ENCODE measurements around the gene HTR4.
A peak's percentile ranks its signal among the peaks of the same experiment; 100 is the strongest.
"Not testable (repeated sequence)": the region's sequence is repeated elsewhere in the genome, so short reads cannot be mapped to it uniquely, and the experiment has no call there.

HTR4 gene, protein sequence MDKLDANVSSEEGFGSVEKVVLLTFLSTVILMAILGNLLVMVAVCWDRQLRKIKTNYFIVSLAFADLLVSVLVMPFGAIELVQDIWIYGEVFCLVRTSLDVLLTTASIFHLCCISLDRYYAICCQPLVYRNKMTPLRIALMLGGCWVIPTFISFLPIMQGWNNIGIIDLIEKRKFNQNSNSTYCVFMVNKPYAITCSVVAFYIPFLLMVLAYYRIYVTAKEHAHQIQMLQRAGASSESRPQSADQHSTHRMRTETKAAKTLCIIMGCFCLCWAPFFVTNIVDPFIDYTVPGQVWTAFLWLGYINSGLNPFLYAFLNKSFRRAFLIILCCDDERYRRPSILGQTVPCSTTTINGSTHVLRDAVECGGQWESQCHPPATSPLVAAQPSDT
- long read RNA-seq, donor 1, result 0 reads
- long read RNA-seq, donor 2, result 0 reads
- long read RNA-seq, donor 3, result 0 reads
- long read RNA-seq, donor 4, result 0 reads
- long read RNA-seq, donor 5, result 0 reads
- long read RNA-seq, donor 6, result 0 reads
- long read RNA-seq, donor 7, result 0 reads
- long read RNA-seq, donor 8, result 0 reads

DNA sequence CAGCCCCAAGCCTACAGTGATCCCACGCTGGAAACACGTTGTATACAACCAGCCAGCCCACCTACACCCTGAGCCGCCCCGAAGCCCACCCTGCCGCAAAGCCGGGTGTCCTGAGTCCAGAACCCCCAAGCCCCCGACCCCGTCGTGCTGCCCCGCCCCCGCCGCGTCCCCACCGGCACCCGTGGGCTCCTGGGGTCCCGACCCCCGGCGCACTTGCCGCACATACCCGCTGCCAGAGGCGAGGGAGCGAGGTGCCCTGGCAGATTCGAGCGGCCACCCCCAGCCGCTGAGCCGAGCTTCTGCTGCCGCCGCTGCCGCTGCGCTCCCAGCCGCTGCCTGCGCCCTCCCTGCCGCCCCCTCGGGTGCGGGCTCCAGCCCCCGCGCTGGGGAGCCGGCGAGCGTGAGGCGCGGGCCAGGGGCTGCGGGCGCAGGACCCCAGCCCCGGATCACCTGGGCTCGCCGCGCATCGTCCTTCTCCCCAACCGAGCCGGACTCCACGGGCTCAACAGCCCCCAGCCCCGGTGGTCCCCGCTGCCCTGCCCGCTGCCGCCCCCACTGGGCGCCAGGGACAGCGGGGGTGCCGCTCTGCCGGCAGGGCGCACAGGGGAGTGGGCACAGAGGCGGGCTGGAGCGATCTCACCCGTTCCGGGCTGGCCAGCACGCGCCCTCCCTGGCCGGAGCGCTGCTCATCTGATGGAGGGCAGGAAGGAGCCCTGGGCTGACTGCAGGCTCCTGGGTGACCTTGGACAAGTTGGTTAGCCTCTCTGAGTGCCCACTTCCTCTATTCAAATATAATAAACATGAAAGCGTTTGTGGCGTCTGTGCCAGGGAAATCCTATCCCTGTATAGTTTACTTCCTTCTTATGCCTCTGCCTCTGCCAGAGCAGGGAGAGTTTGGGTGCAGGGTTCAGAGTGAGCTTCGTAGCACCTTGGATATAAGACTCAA is at the start of gene HTR4:
Gene HTR4 (minus strand): TSS at position 692 of the 946 bp plus-strand sequence. CDS start 17,513 bp downstream, outside the sequence.
- DNase-seq, result peak; percentile 13

GRCh38 chr5:148702019-148702596 is 47.8 kb upstream of the HTR4 start:
- DNase-seq, result no peak

DNA sequence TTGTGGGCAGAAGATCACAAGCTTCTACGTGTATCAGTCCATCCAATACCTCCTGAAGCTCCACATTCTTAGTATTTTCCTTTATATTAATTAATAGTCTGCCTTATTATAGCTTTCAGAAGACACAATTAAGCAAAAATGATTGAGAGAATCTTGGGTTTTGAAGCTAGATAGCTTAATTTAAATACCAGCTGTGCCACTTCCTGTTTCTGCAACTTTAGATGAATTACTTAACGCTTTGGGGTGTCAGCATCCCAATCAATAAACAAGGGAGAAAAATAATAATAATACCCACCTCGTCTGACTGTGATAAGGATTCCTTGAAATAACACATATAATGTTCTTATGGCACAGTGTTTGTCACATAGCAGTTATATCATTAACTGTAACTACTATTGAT is 44.7 kb upstream of the HTR4 start:
- no peak for DNase-seq

DNA sequence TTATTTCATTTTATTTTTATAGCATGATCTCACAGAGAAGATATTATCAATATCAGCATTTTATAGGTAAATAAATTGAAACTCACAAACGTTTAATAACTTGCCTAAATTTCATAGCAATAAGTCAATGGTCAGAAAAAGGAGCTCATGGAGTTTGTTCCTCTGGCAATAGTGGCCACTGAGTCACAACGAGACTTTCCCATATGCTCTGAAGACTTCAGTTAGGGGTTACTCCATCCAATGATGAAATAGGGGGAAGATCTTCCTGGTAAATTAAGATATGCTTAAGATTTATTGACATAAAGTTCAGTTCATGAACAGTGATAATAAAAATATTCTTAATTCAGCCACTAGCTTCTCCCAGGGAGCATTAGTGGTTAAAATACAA is 43.5 kb upstream of the HTR4 start:
- DNase-seq, result no peak

DNA sequence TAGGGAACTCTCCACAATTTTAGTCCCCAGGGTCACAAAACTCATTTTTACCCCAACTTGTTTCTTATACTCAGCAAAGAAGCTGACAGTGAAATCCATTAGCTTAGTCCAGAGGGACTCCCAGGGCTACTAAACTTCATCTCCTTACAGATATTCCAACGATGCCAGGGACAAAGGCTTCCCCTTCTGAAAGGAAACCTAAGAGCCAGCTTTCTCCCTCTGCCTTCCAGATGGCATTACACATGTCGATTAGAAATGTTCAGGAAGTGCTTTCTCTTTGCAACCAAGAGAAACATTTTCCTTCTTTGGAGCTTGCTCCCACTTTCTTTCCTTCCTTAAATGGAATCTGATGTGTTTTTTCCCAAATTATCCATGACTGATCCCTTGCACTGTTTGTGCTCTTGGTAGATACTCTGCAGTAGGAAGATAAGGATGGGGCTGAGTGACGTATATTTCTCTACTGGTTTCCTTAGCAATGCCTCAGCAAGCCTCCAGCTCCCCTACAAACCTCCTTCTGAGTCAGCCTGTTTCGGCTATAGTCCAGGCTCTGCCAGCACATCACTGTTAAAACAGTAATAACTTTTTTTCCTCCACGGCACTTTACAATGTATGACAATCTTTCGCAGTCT is 43.0 kb upstream of the HTR4 start:
- DNase-seq, result no peak

GRCh38 chr5:148696187-148697036 is 42.1 kb upstream of the HTR4 start:
- no peak for DNase-seq

- no peak for DNase-seq
Observed at GRCh38 chr5:148690945-148691344, 36.6 kb upstream of the HTR4 start.

DNA sequence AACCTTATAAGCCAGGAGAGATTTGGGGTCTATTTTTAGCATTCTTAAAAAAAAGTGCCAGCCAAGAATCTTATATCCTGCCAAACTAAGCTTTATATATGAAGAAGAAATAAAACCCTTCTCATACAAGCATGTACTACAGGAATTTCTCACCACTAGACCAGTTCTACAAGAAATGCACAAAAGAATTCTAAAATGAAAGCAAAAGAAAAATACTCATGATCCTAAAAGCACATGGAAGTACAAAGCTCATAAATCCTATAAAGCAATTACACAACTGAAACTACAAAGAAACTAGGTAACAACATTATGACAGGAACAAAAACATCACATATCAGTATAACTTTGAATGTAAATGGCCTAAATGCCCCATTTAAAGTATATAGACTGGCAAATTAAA is 34.5 kb upstream of the HTR4 start:
- no peak for DNase-seq

- DNase-seq, result no peak
Observed at GRCh38 chr5:148687871-148688270, 33.5 kb upstream of the HTR4 start.

DNA sequence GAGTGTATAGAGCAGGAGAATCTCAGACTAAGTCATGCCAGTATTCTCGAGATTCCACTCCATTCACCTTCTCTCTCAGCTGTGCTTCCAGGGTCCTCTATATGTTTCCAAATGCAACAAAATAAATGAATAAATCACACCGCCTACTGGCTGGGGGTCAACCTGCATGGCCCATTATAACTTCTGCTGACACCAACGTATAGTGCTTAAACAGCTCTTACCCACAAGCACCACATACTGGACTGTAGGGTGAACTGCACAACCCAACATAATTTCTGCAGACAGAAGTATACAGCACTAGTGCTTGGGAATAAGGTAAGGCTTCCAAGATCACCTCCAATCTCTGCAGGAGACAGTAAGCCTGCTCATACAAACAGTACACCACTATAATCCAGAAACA is 33.1 kb upstream of the HTR4 start:
- DNase-seq, result no peak

GRCh38 chr5:148686660-148687059 is 32.3 kb upstream of the HTR4 start:
- DNase-seq, result no peak

- no peak for DNase-seq
Observed at GRCh38 chr5:148685520-148686134, 31.3 kb upstream of the HTR4 start.

DNA sequence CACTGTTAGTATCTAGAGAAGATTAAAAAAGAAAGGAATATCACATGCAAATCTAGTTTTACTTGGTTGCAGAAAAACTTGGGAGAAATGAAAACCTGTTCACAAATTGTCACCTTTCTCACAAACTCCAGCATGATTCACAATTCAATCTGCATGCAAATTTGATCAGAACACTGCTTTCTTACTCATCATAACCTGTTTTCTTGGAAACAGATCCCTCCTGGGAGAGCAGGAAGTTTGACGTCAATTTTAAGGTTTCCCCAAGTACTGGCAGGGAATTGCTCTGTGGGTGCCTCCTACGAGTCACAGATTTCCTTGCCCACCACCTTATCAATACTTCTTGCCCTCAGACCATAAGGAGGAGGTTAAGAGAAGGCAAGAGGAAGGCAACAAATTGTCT is 30.2 kb upstream of the HTR4 start:
- no peak for DNase-seq

DNA sequence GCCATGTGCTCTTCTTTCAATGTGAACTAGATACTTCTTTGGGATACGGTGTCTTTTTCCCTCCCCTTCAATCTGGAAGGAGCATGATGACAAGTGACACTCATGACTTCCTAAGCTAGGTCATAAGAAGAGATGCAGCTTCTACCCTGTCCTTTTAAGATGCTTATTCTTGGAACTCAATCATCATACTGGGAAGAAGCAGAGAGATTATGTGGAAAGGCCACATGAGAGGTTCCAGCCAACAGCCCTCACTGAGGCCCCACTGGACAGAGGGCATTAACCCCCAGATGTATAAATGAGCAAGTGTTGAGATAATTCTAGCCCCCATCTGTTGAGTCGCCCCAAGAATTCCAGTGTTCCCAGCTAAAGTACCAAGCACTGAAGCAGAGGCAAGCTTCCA is 29.3 kb upstream of the HTR4 start:
- no peak for DNase-seq

DNA sequence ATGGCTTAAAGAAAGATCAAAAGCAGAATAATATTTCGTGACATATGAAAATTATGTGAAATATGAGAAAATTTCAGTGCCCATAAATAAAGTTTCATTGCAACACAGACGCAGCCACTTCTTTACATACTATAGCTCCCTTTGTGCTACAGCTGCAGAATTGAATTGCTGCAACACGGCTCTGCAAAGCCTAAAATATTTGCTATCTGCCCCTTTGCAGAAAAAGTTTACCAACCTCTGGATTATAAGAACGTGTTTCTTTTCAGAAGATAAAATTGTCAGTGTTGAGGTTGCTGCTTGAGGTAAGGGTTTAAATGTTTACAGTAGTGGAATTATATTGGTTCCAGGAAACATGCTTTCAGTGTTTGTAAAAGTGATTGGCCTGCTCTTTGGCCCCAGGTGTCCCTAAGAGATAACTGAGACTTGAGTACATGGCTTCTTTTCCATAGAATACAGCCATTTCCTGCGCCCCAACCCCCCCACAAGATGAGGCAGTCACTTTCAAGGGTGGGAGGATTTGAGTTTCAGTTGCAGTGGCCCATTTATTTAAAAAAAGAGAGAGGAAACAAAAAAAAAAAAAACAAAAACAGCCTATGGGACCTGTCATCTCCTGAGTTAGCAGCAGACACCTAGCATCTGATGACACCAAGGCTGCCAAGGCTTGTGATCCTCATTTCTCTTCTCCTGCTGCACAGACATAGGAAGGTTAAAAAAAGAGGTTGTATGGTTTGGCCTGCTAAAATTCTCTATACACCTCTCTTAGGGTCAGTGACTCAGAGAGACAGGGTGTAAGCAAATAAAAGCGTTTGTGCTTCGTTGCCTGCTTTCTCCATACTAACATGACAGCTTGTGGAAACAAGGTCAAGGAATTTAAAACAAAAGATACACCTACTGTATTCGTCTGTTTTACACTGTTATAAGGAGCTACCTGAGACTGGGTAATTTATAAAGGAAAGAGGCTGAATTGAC is 28.0 kb upstream of the HTR4 start:
- no peak for DNase-seq

- DNase-seq, result no peak
Observed at GRCh38 chr5:148681157-148682057, 27.1 kb upstream of the HTR4 start.

- DNase-seq, result not testable (repeated sequence)
Observed at GRCh38 chr5:148673704-148674103, 19.4 kb upstream of the HTR4 start.

- no peak for DNase-seq
Observed at GRCh38 chr5:148666353-148666752, 12.0 kb upstream of the HTR4 start.
